ENCODE measurements around the gene PARP16.
A peak's percentile ranks its signal among the peaks of the same experiment; 100 is the strongest.

The PARP16 gene

GRCh38 chr15:65286704-65287519 is at the start of gene PARP16:
TSS of gene PARP16 (minus strand) at chr15:65286883. CDS start at chr15:65286426, 457 bp downstream.
- DNase-seq = peak; percentile 57

GRCh38 chr15:65335278-65336055 is 48.8 kb upstream of the PARP16 start:
- no peak for DNase-seq

DNA sequence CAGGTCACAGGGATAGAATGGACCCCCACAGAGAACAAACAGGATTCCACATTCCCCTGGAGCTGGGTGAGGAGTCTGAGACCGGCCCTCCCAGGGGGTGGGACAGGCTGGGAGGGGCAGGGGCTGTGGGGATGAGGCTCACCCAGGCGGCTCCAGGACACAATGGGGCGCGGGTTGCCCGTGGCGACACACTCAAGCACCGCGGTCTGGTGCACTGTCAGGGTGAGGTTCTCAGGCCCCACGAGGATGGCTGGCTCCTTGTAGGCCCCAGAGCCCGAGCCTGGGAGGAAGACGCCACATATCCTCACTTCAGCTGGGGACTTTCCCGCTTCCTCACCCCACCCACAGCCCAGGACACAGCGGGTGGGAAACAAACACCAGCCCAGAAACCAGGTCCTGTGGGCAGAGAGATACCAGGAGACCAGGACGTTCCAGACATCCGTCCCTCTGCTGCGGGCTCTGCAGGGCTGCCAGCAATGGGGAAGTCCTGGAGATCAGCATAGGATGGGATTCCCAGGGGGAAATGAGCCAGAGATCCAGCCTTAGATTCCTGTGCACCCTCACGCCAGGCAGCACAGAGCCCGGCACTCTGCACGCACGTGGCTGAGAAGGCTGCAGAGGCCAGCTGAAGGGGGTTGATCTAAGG is 48.0 kb upstream of the PARP16 start:
- no peak for DNase-seq

GRCh38 chr15:65333856-65334255 is 47.2 kb upstream of the PARP16 start:
- no peak for DNase-seq

DNA sequence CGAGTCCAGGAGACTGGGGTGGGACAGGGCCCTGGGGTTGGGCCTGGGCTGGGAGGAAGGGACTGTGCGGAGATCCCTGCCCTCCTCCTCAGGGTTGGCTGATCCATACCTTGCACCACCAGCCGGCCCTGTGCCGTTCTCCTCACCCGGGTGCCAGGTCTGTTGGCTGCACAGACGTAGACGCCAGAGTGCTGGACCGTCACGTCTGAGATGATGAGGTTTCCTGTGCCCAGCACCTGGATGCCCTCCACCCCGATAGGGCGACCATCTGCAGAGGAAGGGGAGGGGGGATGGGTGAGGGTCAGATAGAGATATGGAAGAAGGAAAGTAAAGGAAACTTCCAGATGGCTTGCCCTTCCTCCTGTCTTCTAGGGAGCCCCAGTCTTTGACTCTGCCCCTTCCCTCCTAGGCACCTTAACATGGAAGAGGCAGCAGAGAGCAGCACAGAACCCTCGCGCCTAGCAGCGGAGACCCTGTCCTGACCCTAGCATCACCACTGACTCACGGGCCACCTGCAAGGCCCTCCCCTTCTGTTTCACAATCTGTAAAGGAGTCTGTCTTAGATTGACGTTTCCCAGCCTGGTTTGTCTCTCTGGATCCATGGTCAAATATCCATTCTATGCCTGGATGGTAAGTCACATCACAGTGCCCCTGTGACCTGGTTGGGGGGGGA is 46.6 kb upstream of the PARP16 start:
- DNase-seq = no peak

DNA sequence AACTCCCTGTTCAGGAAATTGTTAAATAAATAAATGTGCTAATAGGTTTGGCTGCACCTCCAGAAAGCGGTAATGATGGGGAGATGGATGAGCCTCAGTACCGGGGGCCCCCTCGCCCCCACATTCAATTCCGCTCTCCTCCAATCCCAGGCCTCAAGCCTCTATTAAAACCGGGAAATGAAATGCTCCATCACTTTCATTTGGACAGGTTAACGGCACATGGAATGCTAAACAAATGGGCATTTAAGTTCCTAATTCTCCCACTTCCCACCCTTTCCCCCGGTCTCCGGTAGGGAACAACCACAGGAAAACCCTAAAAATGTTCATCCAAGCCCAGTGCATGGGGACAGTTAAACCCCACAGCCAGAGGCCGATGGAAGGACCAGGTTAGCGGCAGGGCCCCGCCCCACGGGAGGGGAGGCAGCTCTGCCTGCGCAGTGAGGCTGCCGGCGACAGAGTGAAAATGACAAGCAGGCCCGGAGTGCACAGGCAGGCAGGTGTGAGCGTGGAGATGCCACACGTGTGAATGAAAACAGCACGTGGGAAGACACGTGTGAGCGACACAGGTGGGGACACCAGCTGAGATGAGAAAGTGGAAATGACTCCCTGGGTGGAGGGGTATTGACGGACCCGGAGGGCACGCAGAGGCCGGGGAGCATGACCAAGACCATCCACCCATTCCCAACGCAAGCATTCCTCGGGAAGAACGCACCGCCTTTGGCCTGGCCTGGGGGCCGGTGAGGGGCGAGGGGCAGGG is 45.9 kb upstream of the PARP16 start:
- no peak for DNase-seq

DNA sequence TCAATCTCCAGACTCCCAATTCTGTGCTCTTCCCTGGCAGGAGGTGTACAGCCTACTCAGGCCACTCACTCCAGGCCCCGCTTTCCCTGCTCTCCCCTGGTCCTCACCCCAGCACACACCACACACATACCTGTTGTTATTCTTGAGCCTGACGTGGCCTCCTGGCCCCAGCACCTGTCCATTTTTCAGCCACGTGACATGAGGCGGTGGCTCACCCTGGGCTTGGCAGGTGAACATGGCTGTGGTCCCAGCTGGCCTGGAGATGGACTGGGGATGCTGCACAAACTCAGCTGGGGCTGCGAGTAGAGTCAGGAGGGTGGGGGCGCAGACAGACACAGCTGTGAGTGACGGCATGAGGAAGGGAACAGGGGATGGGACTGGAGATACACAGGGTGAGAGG is 45.1 kb upstream of the PARP16 start:
- no peak for DNase-seq

GRCh38 chr15:65330934-65331645 is 44.4 kb upstream of the PARP16 start:
- no peak for DNase-seq

DNA sequence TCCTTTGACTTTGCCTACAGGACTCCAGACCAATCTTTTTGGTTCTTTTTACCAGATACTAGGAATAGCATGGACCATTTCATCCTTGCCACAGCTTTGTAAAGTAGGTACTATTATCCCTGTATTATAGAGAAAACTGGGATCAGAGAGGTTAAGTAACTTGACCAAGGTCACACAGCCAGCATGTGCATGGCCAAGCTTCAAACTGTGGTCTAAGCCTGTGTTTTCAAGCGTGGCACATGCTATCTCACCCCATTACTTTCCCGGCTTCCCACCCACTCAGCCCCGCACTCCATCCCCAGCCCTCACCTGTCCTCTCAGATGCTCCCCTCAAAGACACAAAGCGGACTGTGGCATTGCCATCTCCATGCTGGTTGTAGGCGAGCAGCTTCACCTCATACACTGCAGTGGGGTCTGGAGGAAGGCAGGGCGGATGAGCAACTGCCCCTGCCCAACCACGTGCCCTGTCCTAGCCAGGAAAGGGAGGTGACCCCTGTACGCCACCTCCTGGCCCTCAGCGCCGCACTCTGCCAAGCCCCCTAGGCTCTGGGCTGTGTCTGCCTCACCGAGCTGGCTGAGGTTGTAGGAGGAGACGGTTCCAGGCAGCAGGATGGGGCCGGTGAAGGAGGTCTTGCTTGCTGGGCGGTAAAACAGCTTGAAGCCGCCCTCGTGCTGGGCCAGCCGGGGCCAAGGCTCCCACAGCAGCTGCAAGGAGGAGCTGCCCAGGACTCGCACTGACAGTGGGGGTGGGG is 43.5 kb upstream of the PARP16 start:
- no peak for DNase-seq

DNA sequence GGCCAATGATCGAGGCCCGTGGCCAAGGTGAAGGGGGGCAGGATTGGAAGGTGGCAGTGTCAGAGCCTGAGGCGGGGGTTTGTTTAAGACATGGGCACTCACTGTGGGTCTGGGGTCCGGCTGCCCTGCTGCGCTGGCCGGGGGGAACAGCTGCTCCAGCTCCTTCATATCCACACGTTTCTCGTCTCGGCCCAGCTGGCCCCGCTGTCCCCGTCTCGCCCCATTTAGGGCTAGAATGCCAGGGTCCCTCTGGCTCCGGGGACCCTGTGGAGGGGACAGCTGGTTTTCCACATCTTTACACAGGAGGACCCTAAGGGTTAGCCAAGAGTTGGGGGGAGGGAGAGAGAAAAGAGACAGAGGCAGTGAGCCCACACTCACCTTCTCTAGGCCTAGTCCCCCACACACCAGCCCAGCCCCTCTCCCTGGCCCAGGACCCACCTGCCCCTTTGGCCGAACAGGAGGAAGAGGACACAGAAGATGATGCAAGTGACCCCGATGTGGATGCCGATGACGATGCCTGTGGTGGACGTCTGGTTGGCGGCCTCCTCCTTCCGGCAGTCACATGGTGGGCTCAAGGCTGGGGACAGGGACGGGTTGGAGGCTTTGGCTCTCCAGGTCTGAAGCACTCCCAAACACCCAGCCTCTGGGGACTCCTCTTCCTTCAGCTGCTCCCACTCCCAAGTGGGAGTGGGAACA is 42.8 kb upstream of the PARP16 start:
- no peak for DNase-seq

GRCh38 chr15:65328506-65329287 is 42.0 kb upstream of the PARP16 start:
- no peak for DNase-seq

DNA sequence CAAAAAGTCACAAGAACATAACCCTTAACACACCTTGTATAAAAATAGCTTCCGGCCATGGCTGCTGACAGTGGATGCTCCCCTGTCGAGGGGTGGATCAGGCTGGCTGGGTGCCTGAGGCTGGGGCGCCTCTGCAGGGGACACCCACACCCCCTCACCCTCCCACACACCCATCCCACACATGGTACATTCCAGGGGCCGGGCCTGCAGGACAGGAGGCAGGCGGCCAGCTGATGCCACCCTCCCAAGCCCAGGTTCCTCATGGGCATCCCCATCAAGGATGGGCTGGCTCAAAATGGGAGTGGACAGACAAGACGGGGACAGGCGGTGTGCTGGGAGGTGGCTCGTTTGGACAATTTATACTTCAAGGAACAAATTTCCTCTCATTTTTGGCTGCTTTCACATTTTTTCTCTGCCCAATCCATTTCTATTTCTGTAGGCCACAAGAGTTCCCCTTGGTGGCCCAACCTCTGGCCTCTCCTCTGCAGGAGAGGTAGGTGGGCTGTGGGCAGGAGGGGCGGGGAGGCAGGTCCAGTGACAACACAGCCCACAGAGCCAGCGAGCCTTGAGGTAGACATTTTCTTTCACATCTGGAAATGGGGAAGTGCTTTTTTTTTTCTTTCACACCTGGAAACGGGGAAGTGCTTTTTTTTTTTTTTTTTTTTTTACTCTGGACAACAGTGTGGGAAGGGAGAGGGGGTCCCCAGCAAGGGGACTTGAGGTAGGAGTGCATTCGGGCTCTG is 41.1 kb upstream of the PARP16 start:
- no peak for DNase-seq

GRCh38 chr15:65326818-65327217 is 40.1 kb upstream of the PARP16 start:
- DNase-seq = no peak

GRCh38 chr15:65326117-65326526 is 39.4 kb upstream of the PARP16 start:
- DNase-seq = no peak

- no peak for DNase-seq
Measured at GRCh38 chr15:65323071-65323511, 36.4 kb upstream of the PARP16 start.

DNA sequence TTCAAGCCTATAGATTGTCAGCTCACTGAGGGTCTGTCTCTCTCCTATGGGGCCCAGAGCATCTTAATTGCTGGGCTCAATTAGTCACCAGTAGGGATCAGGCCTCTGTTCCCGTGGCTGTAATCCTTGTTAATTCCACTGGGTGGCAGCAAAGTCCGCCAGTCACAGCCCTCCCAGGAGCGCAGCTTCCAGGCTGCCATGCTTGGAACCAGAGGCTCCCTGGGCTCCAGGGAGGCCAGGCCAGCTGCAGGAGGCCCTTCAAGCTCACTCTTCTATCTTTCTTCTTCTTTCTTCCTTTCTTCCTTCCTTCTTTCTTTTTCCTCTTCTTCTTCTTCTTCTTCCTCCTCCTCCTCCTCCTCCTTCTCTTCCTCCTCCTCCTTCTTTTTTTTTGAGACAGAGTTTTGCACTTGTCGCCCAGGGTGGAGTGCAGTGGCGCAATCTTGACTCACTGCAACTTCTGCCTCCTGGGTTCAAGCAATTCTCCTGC is 32.2 kb upstream of the PARP16 start:
- DNase-seq = peak; percentile 71

DNA sequence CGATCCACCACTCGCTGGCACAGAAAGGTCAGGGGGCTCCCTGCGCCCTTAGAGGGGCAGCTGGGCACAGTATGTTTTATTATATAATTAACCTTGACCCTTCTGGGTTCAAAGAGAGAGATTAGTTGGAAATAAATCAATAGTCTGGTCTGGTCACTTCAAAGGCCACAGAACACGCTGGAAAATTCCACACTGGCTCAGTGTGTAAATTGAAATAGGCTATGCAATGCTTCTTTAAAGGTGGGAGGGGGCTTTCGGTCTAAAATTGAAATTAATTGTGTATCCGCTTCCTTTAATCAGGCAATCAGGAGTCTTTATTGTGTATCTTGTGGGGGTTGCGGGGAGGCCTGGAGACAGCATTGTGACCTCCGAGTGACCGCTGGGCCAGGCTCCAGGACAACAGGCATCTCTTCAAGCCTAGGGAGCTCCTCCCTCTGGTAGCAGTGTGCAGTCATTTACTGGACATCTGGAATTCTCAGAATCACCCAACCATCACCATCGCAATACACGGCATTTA is 25.8 kb upstream of the PARP16 start:
- no peak for DNase-seq

GRCh38 chr15:65311760-65312159 is 25.1 kb upstream of the PARP16 start:
- DNase-seq = no peak

All from 8988T (cell line).